ENCODE data around the gene CLEC4F. TPM values are rescaled to one million over a fixed set of nuclear protein-coding genes. Genes with fewer than 3 reads are reported as not detected.

CLEC4F gene
- total and polyA plus RNA-seq, 3 donors from 2014 or later, result 0.31 to 2.6 (median 0.79) TPM

- WGBS, 2 donors, result 59 to 68% methylated on average over 6 of the region's 6 CpGs
- Histone ChIP-seq H3K27me3 (no peaks in the 10 kb centered on the region), H3K4me1 (peaks cover 7% of the 10 kb centered on the region), H3K27ac (no peak overlapping the region), H3K4me3 (no peak overlapping the region), H3K9me3 (no peaks in the 10 kb centered on the region), H3K36me3 (ENCODE audit: low read depth, missing control alignments) (no peaks in the 10 kb centered on the region)
- no peak for DNase-seq
- TF ChIP-seq CTCF (IDR thresholded peaks at IDR 0.05), result no peak
- intact Hi-C loops (cut with DNase I; ENCODE audit: low total_unique reads), result no loop called here
These were observed 8.8 kb upstream of the CLEC4F start for GRCh38 chr2:70828914-70829824.

- Histone ChIP-seq H3K4me3 (no peak overlapping the region), H3K36me3 (ENCODE audit: low read depth, missing control alignments) (no peaks in the 10 kb centered on the region), H3K27me3 (no peaks in the 10 kb centered on the region), H3K27ac (no peak overlapping the region), H3K4me1 (peaks cover 7% of the 10 kb centered on the region), H3K9me3 (no peaks in the 10 kb centered on the region)
- no peak for DNase-seq
- whole genome bisulfite sequencing, 2 donors, result 84 to 90% methylated on average over 5 of the region's 5 CpGs
- intact Hi-C loops (cut with DNase I; ENCODE audit: low total_unique reads), result no loop called here
- TF ChIP-seq POLR2A (IDR thresholded peaks at IDR 0.05), result no peak
- TF ChIP-seq CTCF (IDR thresholded peaks at IDR 0.05), result no peak
These were observed 7.7 kb upstream of the CLEC4F start for GRCh38 chr2:70828115-70828514.

DNA sequence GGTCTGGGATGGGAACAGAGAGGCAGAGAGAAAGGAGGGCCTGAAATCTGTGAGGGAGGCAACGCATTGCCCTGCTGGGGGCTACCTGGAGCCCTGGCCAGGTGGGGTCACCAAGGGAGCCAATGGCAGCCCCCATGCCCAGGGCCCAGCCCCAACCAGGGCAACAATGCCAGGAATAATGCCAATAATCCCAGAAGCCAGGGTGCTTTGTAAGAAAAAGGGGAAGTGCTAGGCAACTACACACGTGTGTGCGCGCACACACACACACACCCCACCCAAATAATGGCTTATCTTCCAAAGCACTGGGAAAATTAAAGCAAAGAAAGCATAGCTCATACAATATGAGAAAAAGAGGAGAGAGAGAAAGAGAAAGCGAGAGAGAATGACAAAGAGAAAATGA, 7.0 kb upstream of the CLEC4F start:
- H3K4me3 ChIP-seq, result no peak overlapping the region
- intact Hi-C loops (cut with DNase I; ENCODE audit: low total_unique reads), result no loop called here
- no peaks in the 10 kb centered on the region for H3K9me3 ChIP-seq
- peaks cover 7% of the 10 kb centered on the region for H3K4me1 ChIP-seq
- 77 to 79% methylated on average over 5 of the region's 5 CpGs for WGBS, 2 donors
- H3K27ac ChIP-seq, result no peak overlapping the region
- no peaks in the 10 kb centered on the region for H3K27me3 ChIP-seq
- no peaks in the 10 kb centered on the region for H3K36me3 ChIP-seq (ENCODE audit: low read depth, missing control alignments)
- TF ChIP-seq CTCF (IDR thresholded peaks at IDR 0.05), result no peak
- no peak for TF ChIP-seq POLR2A (IDR thresholded peaks at IDR 0.05)
- DNase-seq, result no peak

DNA sequence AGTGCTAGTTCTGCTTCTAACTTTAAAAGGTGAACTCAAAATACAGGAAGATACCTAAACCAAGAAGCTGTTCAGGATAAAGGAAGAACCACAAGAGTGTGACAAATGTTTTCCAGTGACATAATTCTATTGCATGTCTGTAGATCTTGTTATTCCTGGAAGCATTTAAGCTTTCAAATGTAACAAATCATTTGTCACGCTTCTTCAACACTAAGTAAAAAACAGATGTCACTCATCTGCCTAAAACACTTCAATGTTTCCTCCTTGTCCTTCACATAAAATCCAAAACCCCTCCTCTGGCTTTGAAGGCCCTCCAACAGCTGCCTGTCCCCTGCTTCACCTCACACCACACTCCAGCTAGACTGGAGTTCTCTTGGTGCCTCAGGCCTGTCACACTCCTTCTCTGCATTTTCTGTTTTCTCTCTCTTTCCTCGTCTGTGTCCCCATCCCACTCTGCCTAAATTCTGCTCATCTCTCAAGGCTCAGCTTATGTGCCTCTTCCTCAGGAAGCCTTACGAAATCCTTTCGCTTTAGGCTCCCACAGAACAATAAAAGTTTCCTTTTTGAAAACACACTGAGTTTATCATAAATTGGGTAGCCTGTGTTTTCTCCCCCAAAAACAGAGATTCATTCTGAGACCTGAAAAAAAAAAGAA, 6.4 kb upstream of the CLEC4F start:
- H3K36me3 ChIP-seq (ENCODE audit: low read depth, missing control alignments), result no peaks in the 10 kb centered on the region
- H3K27me3 ChIP-seq, result no peaks in the 10 kb centered on the region
- TF ChIP-seq CTCF (IDR thresholded peaks at IDR 0.05), result no peak
- no peak for TF ChIP-seq POLR2A (IDR thresholded peaks at IDR 0.05)
- DNase-seq, result no peak
- no peak overlapping the region for H3K4me3 ChIP-seq
- intact Hi-C loops (cut with DNase I; ENCODE audit: low total_unique reads), result no loop called here
- H3K4me1 ChIP-seq, result peaks cover 7% of the 10 kb centered on the region
- H3K9me3 ChIP-seq, result no peaks in the 10 kb centered on the region
- no peak overlapping the region for H3K27ac ChIP-seq
- 76 to 77% methylated on average over 4 of the region's 4 CpGs for WGBS, 2 donors

Data from testis (tissue), 3 donors.